Forelimb muscle (tissue), 1 donor: Measurements from ENCODE around the gene TMEM270. TPM values are rescaled to one million over a fixed set of nuclear protein-coding genes. Genes with fewer than 3 reads are reported as not detected.

ENCODE experiments used
- DNase-seq: peaks from one replicate; pipeline ENCODE4 v3.0.0-alpha.2; 2013; ENCODE audit warnings: low read depth
- polyA plus RNA-seq: library from polyadenylated mRNA; unstranded; fragments of 120-200 nt; gene quantifications from one replicate; pipeline ENCODE4 v1.2.1, GENCODE V29; 2013; ENCODE audit not compliant: insufficient read length

Gene TMEM270
- polyA plus RNA-seq, 1 donor = not detected

GRCh38 chr7:73885433-73885974, 24.5 kb downstream of the TMEM270 start:
- no peak for DNase-seq

- no peak for DNase-seq
Measured at GRCh38 chr7:73885975-73886798, 25.2 kb downstream of the TMEM270 start.

- DNase-seq = no peak
Measured at GRCh38 chr7:73887762-73888161, 26.8 kb downstream of the TMEM270 start.

- no peak for DNase-seq
Measured at GRCh38 chr7:73888959-73889358, 28.0 kb downstream of the TMEM270 start.

- no peak for DNase-seq
Measured at GRCh38 chr7:73890555-73891147, 29.7 kb downstream of the TMEM270 start.

- DNase-seq = no peak
Measured at GRCh38 chr7:73891178-73891885, 30.4 kb downstream of the TMEM270 start.

- no peak for DNase-seq
Measured at GRCh38 chr7:73892003-73892999, 31.3 kb downstream of the TMEM270 start.

- no peak for DNase-seq
Measured at GRCh38 chr7:73893342-73894101, 32.6 kb downstream of the TMEM270 start.

GRCh38 chr7:73894166-73894565, 33.2 kb downstream of the TMEM270 start:
- no peak for DNase-seq

- no peak for DNase-seq
Measured at GRCh38 chr7:73894733-73895551, 34.0 kb downstream of the TMEM270 start.

- DNase-seq = no peak
Measured at GRCh38 chr7:73895626-73896025, 34.7 kb downstream of the TMEM270 start.

GRCh38 chr7:73896454-73896853, 35.5 kb downstream of the TMEM270 start:
- DNase-seq = no peak

GRCh38 chr7:73899731-73900142, 38.8 kb downstream of the TMEM270 start:
- DNase-seq = no peak

- no peak for DNase-seq
Measured at GRCh38 chr7:73900286-73900685, 39.3 kb downstream of the TMEM270 start.

GRCh38 chr7:73901231-73901822, 40.4 kb downstream of the TMEM270 start:
- no peak for DNase-seq

GRCh38 chr7:73901823-73902597, 41.1 kb downstream of the TMEM270 start:
- DNase-seq = no peak

GRCh38 chr7:73903321-73904218, 42.6 kb downstream of the TMEM270 start:
- no peak for DNase-seq
